GM19193 (cell line): ENCODE results near the gene PRIMA1.

Source experiments
- POLR2A ChIP-seq: IDR thresholded peaks from 4 replicates; pipeline ENCODE4 v1.6.1; 2011; ENCODE audit not compliant: insufficient read depth, insufficient read length; ENCODE audit errors: extremely low read depth

The PRIMA1 gene

DNA sequence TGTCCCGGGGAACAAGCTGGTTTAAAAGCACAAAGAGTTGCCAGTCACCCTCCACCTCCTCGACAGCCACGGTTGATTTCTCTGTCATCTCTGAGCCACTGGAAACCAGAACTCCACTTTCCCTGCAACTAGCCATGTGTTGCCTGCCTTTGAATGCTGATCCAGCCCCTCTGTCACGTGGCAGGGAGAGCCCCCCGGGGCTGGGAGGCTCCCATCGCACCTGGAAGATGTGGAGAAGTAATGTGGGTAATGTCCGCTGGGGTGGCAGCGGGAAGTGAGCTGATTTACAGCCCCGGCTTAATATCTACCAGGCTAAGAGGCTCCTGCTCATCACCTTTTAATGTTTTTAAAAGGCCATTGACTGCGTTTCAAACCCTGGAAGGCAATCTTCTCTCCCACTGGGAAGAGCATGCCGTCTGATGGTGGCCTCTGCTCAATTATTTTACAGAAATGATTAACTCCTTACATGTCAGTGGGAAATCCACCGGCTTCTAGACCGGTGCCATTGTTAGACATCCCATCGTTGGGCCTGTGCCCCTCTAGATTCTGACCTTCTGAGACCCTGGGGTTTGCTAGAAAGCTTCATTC is 7.4 kb downstream of the PRIMA1 start:
- no peak for TF ChIP-seq POLR2A

DNA sequence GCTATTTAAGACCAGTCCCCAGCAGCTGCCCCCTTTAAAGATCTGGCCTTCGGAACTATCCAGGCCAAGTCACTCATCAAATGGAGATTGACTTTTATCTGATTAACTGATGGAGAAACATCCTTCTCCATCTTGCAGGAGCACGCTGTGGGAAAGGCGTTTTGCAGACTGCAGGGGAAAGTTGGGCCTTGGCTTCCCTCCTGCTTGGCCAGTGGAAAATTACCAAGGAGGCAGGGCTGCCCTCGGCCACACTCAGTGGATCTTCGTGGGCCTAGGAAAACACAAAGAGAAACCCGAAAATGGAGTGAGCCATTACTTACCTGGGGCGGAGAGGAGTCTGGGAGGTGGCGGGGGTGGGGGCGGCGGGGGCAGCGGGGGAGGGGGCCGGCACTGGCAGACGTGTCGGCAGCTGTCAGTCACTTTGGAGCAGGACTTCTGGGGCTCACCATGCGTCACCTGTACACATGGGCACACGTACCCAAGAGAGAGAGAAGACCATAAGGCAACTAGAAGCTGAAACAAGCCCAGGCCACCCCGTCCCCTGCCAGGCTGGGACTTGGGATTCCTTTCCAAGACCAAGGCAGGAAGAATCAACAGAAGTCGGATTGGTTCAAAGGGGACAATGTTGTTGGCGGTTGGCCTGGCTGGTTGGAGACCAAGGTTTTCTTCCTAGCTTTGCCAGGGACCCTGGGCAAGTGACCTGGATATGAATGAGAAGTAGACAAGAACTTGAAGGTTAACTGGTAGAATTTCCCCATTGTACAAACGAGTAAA is 9.2 kb downstream of the PRIMA1 start:
- no peak for TF ChIP-seq POLR2A

DNA sequence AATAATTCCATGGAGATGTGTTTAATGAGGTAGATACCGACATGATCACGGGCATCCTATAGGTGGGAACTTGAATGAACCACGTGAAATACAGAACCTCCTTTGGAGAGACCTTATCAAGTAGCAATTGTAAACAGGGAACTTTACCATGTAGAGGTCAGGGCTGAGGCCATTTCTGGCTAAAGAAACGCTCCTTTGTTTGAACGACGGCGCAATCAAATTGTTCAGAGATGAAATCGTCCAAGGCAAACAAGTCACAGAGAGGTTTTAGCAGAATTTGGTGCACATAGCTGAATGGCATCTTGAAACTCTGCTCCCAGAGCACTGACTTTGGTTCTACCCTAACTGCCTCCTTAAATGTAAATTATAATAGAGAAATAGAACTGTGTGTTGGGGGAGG is 9.8 kb downstream of the PRIMA1 start:
- TF ChIP-seq POLR2A = no peak

DNA sequence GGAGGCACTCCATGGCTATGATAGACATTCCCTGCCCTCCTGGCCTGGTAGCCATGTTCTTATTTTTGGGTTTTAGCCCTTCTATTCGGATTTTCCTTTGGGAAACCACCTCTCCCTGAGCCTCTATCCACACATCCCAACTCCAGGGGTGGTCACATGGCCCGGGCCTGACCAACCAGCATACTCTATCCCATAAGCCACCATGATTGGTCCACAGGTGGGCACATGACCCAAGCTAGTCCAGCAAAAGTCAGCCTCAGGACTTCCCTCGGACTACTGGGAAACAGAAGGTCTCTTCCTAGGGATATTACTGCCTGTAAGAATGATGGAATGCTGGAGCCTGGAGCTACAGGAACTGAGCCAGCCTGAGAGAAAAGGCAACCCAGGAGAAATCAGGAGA is 12.5 kb downstream of the PRIMA1 start:
- no peak for TF ChIP-seq POLR2A

DNA sequence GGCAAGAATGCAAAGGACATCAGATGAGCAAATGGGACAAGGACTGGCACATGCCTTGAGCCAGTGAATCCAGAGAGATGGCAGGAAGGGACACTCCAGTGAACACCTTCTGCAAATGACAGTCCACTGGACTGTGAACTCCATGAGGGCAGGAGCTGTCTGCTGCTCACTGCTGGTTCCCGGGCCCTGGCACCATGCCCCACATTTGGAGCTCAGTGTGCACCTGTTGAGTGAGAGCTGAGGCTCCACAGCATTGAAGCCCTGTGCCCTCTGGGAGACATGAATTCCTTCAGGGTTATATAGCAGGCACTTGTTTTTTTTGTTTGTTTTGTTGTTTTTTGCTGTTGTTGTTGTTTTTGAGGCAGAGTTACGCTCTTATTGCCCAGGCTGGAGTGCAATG is 13.1 kb downstream of the PRIMA1 start:
- TF ChIP-seq POLR2A = no peak

DNA sequence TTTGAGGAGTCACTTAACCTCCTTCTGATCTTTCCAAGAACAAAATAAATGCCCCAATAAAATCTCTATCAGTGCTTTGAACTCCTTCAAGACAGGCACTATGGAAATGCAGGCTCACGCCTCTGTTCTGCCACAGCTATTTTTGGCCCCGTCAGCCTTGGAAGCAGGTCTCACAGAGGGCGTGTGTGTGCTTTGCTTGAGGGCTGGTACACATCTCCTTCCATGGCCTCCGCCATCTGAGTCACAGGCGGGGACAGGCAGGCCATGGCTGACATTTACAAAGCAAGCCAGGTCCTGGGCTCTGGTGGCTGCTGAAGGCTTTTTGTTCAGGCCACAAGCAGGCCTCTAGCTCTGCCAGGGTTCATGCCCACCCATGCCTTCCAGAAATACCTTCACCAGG is 16.0 kb downstream of the PRIMA1 start:
- TF ChIP-seq POLR2A = no peak

DNA sequence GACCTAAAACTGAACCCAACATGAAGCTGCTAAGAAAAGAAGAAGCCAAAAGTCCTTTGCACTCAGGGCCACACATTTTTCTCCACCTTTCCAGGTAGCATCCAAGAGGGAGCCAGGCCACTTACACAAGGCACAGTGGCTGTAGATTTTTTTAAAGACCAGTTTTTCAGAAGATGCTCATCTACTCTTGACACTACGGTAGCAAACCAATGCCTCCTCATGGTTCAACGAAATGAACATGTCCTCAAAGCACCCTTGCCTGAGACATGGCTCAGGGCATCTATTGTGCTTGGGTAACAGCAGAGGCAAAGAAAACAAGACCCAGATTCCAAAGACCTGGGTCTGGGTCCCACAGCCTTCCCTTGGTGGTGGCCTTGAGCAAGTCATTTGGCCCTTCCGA is 22.3 kb downstream of the PRIMA1 start:
- no peak for TF ChIP-seq POLR2A

DNA sequence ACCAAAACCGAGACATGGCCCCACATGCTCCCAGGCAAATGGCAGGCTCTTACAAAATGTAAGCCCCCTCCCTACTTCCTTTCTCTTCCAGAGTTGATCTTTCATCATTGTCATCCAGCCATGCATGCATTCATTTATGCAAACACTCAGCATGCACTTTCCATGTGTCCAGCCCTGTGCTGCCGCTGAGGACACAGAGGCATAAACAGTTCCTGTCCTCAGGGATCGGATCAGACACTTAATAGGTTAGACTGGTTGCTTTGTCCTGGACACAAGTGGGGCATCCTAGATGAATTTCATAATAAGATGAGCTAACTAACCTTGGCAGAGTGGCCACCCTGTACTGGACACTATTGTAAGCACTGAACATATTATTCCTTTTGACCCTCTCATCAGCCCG is 23.1 kb downstream of the PRIMA1 start:
- no peak for TF ChIP-seq POLR2A

DNA sequence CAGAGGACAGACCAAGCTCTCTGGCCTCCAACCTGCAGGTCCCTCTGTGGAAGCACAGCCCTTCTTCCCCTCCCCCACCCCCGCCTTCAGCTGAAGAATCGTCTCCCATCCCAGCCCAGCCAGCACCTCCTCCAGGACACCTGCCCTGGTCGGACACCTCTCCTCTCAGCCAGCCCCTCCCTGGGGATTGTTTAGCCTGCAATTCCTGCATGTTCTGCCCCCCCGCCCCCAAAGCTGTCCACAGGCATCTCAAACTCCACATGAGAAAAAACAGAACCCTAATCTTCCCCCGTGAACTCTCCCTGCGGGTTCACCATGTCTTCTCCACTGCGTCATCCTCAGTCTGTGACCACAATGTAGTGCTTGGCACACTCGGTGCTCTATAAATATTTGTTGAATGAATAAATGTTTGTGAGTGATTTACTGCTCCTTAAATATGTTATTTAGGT is 24.1 kb downstream of the PRIMA1 start:
- TF ChIP-seq POLR2A = no peak

DNA sequence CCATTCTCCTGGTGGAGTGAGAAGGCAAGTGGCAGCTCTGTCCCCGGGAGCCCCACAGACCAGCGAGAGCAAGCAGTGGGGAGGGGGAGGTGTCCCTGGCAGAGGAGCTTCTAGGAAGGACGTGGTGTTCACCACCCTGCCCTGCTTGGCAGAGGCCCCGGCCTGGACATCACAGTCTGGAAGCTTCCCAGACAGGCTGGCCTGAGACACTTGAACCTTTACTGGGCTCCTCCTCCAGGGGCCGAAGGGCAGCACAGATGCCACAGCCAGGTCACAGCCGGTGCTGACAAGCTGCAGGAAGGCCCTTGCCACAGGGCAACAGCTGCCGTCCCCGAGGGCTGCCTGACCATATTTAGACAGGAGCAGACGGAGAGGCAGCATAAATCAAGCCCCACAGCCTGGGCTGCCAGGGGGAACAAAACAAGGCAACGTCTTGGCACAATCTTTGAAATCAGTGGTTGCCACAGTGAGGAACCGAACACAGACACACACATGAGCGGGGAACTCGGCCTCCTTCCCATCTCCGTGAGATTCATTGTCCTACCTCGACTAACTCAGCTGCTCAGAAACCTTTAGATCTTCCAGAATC is 28.5 kb downstream of the PRIMA1 start:
- TF ChIP-seq POLR2A = no peak

DNA sequence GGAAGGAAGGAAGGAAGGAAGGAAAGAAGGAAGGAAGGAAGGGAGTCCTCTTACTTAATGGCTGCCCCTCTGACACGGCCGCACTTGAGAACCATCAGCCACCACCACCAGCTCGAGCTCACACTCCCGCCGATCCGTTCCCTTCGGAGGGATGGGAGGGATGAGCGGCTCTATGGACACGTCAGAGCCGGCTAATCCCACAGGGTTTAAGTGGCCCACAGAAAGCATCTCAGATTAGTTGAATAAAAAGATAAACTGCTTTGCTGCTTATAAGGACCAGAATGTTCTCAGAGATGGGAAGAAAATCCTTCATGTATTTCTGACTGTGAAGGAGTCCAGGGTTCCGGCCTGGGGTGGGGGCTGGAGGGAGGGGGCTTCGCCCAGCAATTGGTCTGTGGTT is 31.1 kb downstream of the PRIMA1 start:
- TF ChIP-seq POLR2A = no peak

DNA sequence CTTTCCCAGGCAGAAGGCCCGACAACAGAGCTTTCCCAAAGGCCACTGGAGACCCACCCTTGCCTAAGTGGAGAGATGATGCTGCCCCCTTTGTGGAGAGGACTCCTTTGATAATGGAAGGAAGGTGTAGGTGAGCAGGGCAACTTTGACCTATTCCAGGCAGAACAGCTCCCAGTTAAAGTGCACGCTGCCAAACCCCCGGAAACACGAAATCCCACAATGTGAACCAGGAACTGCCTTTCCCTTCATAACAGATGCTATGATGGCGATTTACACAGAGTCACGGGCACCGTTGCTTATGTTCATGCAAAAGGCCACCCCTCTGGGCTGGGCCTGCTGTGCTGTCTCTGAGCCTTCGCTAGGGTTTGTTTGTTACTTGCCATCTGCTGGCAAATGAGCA is 34.6 kb downstream of the PRIMA1 start:
- no peak for TF ChIP-seq POLR2A

DNA sequence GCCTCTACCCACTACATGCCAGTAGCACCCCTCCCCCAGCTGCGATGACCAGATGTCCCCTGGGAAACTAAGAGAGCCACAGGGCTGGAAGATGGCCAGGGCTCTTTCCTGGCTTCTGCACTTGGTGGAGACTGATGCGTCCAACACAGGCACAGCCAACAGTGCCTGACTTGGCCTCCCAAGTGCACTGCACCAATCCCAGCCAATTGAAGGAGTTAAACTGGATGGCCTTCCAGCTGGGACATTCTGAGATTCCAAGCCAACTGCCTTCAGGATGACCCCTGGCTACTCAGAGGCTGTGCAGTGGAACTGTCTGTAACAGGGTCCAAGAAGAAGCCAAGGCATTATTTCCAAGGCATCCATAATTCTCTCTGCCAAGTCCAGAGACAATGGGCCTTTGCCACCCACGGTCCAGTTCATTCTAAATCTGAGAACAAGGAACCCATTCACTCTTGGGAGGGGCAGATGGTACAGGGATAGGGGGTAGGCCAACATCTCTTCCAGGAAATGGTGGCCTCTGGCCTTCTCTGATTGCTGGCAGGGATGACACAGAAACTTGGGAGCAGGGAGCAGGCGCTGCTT is 35.2 kb downstream of the PRIMA1 start:
- no peak for TF ChIP-seq POLR2A

DNA sequence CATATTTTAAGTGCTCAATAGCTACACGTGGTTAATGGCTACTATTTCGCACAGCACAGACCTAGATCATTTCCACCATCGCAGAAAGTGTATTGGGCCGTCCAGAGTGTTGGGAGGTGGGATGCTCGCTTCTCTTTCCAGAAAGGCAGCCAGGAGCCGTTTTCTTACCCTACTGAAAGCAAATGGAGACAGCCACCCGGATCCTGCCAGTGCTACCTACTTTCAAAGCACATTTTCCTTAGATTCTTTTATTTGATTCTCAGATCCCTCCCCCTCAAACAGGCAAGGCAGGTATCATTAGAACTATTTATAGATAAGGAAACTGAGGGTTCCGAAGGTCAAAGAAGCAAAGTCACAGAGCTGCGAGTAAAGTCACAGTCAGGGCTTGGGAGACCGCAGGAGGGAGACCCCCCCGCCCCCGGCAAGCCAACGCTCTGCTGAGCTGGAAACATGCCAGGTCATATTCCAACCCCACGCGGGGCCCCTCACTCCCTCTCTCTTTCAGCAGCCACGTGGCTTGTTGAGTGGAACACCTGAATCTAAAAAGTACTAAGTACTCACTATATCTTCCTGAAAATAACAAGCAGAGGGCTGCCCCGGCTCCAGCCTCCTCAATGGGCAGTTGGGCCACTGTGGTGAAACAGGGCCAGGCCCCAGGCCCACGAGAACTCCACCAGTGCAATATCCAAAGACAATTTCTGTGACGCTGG is 36.2 kb downstream of the PRIMA1 start:
- TF ChIP-seq POLR2A = no peak

DNA sequence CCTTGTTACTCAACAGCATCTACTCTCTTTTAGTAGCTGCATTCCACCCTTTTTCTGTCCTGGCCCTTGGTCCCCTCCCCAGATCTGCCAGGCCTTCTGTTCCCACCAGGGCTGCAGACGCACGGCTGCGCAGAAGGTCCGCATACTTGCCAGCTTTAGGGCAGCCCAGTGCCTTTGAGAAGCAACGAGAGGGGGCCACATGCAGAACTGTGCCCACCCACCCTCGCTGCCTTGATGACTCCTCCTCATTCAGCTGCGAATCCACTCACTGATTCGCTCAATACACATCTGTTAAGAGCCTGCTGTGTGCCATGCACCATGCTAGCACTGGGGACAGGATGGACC is 39.2 kb downstream of the PRIMA1 start:
- TF ChIP-seq POLR2A = no peak
